Measurements from ENCODE around the gene LRCH1.

The LRCH1 gene

DNA sequence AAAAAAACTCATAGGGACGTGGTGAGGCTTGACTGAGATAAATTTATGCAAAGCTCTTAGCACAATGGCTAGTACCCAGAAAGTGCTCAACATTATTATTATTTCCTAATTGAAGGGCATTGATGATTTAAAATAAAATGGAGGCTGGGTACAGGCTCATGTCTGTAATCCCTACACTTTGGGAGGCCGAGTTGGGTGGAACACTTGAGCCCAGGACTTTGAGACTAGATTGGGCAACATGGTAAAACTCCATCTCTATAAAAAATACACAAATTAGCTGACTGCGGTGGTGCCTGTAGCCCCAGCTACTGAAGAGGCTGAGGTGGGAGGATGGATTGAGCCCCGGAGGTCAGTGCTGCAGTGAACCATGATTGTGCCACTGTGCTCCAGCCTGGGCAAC, 49.6 kb downstream of the LRCH1 start:
- H3K27me3 ChIP-seq = no peaks in the 10 kb centered on the region
- H3K4me3 ChIP-seq (ENCODE audit: low read depth, low read length) = no peak overlapping the region
- DNase-seq = no peak
- H3K4me1 ChIP-seq = peaks cover 41% of the 10 kb centered on the region
- no peaks in the 10 kb centered on the region; the same call in 1 of the 2 replicates for H3K36me3 ChIP-seq
- no peaks in the 10 kb centered on the region for H3K9me3 ChIP-seq
- TF ChIP-seq, protein P1, sequence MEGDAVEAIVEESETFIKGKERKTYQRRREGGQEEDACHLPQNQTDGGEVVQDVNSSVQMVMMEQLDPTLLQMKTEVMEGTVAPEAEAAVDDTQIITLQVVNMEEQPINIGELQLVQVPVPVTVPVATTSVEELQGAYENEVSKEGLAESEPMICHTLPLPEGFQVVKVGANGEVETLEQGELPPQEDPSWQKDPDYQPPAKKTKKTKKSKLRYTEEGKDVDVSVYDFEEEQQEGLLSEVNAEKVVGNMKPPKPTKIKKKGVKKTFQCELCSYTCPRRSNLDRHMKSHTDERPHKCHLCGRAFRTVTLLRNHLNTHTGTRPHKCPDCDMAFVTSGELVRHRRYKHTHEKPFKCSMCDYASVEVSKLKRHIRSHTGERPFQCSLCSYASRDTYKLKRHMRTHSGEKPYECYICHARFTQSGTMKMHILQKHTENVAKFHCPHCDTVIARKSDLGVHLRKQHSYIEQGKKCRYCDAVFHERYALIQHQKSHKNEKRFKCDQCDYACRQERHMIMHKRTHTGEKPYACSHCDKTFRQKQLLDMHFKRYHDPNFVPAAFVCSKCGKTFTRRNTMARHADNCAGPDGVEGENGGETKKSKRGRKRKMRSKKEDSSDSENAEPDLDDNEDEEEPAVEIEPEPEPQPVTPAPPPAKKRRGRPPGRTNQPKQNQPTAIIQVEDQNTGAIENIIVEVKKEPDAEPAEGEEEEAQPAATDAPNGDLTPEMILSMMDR (IDR thresholded peaks at IDR 0.05; ENCODE audit: low read depth, low read length) = no peak

DNA sequence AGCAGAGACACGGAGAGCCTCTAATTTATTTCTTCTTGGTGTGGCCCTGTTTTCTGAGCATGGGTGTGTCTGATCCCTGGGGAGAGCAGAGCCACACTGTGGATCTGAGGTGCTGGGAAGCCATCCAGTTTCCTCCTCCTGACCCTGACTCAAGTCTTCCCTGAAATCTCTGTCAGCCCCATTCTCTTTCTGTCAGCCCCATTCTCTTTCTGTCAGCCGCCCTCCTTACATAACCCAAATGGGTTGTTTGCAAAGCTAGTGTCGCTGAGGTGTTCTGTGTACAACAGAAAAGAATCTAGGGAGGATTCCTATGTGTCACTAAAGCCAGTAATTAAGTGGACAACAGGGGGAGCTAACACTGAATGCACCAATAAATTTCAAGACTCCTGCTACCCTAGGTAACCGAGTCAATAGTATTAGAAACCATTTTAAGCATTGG, 50.2 kb downstream of the LRCH1 start:
- H3K4me3 ChIP-seq (ENCODE audit: low read depth, low read length) = no peak overlapping the region
- H3K9me3 ChIP-seq = no peaks in the 10 kb centered on the region
- TF ChIP-seq, protein P1 (IDR thresholded peaks at IDR 0.05; ENCODE audit: low read depth, low read length) = peak; percentile 44
- no peaks in the 10 kb centered on the region; the same call in 1 of the 2 replicates for H3K36me3 ChIP-seq
- no peak for DNase-seq
- H3K27me3 ChIP-seq = no peaks in the 10 kb centered on the region
- peaks cover 48% of the 10 kb centered on the region for H3K4me1 ChIP-seq

DNA sequence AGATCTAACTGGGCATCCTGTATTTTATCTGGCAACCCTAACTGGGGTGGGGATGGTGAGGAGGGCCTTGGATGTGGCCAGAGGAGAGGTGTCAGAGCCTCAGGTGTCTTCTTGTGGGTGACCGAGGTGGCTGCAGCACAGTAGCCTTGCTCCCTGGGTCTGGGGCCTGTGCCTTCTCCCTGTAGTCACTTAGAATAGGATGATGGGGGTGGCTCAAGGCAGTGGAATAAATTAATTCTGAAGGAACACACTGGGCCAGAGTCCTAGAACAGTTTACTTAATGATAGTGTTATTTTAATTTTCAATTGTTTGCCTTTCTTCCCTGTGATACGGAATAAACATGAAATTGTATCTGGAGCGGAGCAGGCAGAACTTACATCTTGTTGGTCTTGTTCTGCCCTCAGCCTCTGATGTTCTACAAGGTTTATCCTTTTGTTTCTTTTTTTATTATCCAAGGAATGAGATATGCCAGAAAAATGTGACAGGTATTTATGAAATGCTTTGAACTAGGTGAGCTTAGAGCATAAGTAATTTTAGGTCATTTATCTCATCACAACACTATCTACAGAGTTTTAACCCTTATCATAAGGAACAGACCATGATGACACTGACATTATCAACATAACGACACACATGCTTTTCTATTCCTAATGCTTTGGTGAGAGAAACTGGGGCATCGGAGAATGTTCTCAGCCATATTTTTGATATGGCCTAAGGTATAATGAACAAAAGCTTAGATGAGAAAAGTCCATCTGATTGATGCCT, 51.4 kb downstream of the LRCH1 start:
- TF ChIP-seq, protein P1 (IDR thresholded peaks at IDR 0.05; ENCODE audit: low read depth, low read length) = no peak
- DNase-seq = no peak

DNA sequence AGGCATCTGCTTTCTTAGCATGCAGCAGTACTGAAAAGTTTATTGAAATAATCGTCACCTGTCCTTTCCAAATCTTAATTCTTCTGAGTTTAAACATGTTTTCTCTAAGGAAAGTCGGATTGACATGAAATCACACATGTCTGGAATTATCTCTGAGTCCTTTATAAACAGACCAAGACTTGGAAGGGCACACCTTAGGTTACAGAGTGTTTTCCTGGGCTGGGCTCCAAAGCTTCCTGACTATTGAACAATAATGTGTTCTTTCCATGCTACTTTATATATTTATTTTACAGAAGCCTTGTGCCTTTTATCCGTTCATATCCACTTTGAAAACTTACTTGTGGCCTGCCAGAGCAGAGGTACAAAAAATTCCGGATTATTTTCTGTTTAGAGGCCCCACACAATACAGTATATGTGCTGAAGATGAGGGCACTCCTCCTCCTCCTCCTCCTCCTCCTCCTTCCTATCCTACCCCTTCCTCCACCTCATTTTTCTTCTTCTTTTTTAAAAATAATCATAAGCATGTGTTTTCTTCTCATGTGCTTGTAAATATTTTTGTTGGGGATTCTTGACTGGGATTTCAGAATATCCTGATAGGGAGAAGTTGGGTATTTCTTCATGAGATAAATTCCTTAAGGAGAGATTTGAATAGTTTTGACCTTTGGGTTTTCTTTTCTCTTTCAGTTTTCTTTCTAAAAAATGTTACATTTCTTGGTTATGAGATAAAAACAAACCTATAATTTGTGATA, 52.3 kb downstream of the LRCH1 start:
- H3K4me3 ChIP-seq (ENCODE audit: low read depth, low read length) = no peak overlapping the region
- no peak for DNase-seq
- H3K27me3 ChIP-seq = no peaks in the 10 kb centered on the region
- H3K36me3 ChIP-seq = no peaks in the 10 kb centered on the region
- H3K9me3 ChIP-seq = no peaks in the 10 kb centered on the region
- TF ChIP-seq, protein P1 (IDR thresholded peaks at IDR 0.05; ENCODE audit: low read depth, low read length) = no peak
- peaks cover 50% of the 10 kb centered on the region for H3K4me1 ChIP-seq

More for the DNA sequence above, 51.4 kb downstream of the LRCH1 start:
- Histone ChIP-seq H3K4me1 (peaks cover 50% of the 10 kb centered on the region), H3K36me3 (no peaks in the 10 kb centered on the region), H3K4me3 (ENCODE audit: low read depth, low read length) (no peak overlapping the region), H3K9me3 (no peaks in the 10 kb centered on the region), H3K27me3 (no peaks in the 10 kb centered on the region)

DNA sequence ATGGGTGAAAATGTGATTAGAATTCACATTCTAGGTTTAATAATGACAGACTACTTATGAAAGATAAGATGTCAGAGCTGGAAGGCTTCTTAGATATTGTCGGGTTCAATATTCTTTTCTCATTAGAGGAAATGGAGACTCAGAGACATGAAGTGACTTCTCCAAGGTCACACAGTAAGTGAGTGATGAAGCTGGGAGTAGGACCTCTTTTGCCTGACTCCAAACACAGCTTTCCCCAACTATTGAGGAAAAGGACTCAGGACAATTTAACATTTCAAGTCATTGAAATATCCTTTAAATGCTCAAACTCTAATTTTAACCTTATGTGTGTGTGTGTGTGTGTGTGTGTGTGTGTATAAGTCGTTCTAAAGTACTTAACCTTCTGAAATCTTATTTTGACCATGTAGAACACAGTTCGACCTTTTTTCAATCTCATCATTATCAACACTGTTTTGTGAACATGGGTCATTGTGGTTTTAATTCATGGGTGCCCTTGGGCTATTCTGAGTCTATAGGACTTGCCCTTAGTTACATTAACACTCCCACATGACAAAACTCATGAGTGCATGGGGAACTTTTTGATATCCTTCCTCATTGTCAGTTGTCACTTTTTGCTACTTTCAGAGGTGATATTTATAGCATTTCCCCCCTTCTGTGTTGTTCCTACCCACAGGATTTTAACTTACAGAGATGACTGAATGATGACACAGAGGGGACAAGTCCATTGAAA, 53.0 kb downstream of the LRCH1 start:
- H3K4me1 ChIP-seq = peaks cover 49% of the 10 kb centered on the region
- H3K27me3 ChIP-seq = no peaks in the 10 kb centered on the region
- DNase-seq = no peak
- no peaks in the 10 kb centered on the region for H3K9me3 ChIP-seq
- H3K36me3 ChIP-seq = no peaks in the 10 kb centered on the region
- H3K4me3 ChIP-seq (ENCODE audit: low read depth, low read length) = no peak overlapping the region
- TF ChIP-seq, protein P1 (IDR thresholded peaks at IDR 0.05; ENCODE audit: low read depth, low read length) = no peak

Measured in BE2C (cell line).